GM18498 (cell line): ENCODE measurements around the gene SPAG9.
"Not testable (repeated sequence)": the region's sequence is repeated elsewhere in the genome, so short reads cannot be mapped to it uniquely, and the experiment has no call there.

Experiments
- ATAC-seq: cut with Tn5 transposase; IDR thresholded peaks from one replicate; pipeline ENCODE4 v1.9.1; 2021; ENCODE audit warnings: mild to moderate bottlenecking, moderate library complexity; ENCODE audit not compliant: unreplicated experiment

SPAG9 gene

GRCh38 chr17:51144266-51145022 lies 23.8 kb upstream of the SPAG9 start:
- no peak for ATAC-seq

GRCh38 chr17:51142597-51142996 lies 21.9 kb upstream of the SPAG9 start:
- no peak for ATAC-seq

DNA sequence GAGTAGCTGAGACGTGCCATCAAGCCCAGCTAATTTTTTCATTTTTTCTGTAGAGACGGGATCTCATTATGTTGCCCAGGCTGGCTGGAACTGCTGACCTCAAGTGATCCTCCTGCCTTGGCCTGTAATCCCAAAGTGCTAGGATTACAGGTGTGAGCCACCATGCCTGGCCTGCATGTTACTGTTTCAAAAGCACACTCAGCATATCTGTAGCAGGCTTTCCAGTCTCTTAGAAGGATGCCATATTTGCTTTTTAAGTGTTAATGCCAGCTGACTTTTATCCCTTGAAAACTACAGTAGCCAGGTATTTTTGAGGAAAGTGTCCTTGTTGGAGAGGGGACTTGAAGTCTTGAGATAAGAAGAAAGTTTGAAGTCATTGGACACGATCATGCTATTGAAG lies 15.3 kb upstream of the SPAG9 start:
- ATAC-seq, result no peak

- no peak for ATAC-seq
These were observed 12.7 kb upstream of the SPAG9 start for GRCh38 chr17:51133365-51133764.

DNA sequence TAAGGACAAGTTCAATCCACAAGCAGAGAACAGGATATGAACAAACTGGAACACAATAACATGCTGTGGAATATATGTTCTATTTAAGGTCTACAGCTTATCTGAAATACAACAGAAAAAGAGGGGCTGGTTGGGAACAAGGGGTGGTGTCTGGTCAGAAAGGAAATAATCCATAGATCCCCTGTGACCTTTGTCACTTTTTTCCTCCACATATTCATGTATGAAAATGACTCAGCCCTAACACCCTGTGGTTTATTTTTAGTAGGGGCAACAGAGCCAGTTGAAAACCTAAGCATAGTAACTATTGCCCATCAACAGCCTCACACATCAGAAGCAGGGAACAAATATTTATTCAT lies 12.3 kb upstream of the SPAG9 start:
- ATAC-seq, result peak; percentile 66

DNA sequence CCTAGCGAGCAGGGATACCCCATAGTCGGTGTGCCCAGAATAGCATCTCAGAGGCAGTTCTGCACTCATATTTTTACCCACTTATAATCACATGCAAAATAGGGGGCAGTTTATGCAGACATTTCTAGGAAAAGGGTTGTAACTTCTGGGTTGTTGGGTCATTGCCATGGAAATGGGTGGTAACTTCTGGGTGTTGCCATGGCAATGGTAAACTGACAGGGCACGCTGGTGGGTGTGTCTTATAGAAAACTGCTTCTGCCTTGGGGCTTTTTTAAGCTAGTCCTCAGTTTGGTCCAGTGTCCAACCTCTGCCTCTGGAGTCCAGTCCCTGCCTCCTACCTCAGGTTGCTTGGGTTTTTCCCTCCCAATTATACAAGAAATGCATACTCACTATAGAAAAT lies 7.4 kb upstream of the SPAG9 start:
- no peak for ATAC-seq

GRCh38 chr17:51124640-51125503 lies 4.2 kb upstream of the SPAG9 start:
- ATAC-seq, result no peak

DNA sequence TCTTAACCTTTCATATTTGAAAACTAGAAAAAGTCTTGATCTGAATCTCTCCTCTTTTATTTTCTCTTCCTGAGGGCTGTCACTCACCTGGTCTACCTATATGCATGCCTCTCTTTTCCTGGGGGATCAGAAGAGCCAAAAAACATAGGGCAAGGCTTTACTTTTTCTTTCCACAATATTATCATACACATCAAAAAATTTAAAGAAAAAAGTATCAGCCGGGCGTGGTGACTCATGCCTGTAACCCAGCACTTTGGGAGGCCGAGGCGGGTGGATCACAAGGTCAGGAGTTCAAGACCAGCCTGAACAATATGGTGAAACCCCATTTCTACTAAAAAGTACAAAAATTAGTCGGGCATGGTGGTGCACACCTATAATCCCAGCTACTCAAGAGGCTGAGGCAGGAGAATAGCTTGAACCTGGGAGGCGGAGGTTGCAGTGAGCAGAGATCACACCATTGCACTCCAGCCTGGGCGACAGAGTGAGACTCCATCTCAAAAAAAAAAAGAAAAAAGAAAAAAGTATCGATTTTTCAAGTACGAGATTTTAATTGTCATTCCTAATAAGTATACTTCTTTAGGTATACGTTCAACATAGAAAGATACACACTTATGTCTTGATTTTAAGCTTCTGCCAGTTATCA lies 1.9 kb upstream of the SPAG9 start:
- ATAC-seq, result not testable (repeated sequence)

DNA sequence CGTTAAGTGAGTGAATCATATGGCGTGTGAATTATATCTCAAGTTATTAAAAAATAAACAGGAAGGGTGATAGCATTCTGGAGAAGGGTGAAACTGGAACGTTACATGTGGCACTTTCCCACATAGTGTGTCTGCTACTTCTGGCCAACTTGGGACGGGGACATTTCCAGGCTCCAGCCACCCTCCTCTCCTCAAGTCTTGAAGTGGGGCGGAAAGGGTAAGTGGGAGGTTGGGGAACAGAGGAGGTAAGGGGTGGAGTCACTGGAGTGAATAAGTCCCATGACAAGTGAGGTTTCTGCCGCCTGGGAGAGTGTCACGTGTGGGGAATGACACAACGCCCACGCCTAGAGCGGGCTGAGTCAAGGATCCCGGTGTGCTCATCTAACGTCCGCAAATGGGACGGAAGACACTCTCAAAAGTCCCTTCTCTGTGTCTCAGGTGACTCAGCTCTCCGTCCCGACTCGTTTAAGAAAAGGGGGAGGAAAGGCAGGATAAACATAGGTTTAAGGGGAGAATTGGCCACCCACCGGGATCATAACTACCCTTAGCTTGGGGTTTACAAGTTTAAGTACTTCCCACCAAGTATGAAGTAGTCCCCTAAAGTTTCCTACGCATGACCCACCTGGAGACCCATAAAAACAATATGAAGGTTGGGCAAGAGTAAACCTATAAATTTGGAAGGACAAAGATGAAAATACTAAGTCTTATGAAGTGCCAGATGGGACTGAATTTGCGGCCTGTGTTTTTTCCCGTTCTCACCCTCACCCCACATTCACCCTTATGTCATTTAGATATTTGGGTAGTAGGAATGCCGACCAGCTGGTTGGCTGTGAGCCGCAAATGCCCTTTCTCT lies 1.2 kb upstream of the SPAG9 start:
- ATAC-seq, result peak; percentile 31

DNA sequence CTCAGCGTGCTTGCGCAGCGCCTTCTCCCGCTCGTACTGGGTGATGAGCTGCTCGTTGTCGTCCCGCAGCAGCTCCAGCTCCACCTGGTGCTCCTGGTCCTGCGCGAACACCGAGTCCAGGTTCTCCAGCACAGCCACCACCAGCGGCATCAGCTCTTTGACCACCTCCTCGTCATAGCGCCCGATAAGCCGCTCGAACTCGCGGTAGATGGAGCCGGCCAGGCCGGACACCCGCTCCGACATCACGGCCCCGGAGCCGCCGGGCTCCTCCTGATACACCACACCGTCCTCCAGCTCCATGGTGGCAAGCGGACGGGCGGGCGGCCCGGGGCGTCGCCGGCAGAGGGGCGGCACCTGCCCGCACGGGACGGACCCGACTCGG lies 320 bp downstream of the SPAG9 start:
- peak; percentile 25 for ATAC-seq

DNA sequence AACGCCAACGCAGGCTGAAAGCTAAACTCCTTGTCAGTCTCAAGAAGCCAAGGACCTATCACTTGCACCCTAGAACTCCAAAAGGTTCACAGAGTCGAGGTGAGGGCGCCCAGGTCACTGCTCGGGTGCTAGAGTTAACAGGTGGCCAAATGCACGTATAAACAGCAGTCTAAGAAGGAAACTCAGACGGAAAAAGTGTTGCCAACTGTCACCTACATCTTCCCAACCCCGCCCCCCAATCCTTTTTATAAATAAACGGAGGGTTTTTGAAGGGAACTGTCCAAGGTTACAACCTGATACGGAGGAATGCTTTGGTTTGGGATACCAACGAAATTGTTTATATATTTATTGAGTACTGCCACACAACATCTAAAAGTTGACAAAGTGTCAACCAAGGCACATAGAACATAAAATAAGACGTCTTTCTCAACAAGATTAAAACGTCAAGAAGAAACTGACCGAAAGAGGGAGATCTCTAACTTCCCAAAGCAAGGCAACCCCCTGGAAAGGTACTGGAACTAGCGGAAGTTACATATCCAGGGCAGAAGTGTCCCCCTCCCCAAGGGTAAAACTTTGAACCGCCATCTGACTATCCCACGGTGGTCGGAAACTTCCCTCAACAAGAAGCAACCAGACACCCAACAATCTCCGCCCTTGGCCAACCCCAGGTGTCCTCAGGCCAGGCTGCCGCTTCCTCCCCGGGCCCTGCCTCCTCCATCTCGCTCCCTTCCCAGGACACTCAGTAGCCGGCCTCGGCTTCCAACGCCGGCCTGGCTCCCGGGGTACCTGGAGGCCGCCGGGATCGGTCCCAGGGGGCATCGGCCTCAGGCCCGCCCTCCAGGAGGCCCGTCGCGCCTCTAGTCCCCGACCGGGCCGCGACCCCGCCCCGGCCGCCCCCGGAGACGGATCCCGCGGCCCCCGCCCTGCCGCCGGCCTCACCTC lies 982 bp downstream of the SPAG9 start:
- peak; percentile 27 for ATAC-seq

- ATAC-seq, result no peak
These were observed 2.1 kb downstream of the SPAG9 start for GRCh38 chr17:51118330-51119195.

GRCh38 chr17:51115179-51115578 lies 5.5 kb downstream of the SPAG9 start:
- ATAC-seq, result no peak

DNA sequence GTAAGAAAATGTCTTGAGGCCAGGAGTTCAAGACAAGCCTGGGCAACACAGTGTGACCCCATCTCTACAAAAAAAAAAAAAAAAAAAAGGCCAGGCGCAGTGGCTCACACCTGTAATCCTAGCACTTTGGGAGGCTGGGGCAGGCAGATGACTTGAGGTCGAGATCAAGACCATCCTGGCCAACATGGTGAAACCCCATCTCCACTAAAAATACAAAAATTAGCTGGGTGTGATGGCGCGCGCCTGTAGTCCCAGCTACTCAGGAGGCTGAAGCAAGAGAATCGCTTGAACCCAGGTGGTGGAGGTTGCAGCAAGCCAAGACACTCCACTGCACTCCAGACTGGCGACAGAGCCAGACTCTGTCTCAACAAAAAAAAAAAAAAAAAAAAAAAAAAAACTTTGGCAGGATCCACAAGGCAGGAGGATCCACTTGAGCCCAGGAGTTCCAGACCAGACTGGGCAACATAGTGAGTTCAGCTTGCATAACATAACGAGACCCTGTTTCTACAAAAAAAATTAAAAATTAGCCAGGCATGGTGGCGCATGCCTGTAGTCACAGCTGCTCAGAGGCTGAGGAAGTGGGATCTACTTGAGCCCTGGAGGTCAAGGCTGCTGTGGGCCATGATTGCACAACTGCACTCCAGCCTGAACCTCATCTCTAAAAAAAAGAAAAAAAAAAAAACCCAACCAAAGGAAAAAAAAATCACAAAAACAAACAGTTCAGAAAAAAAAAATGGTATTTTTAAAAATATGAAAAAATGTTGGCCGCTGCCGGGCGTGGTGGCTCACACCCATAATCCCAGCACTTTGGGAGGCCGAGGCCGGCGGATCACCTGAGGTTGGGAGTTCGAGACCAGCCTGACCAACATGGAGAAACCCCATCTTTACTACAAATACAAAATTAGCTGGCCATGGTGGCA lies 8.1 kb downstream of the SPAG9 start:
- not testable (repeated sequence) for ATAC-seq

DNA sequence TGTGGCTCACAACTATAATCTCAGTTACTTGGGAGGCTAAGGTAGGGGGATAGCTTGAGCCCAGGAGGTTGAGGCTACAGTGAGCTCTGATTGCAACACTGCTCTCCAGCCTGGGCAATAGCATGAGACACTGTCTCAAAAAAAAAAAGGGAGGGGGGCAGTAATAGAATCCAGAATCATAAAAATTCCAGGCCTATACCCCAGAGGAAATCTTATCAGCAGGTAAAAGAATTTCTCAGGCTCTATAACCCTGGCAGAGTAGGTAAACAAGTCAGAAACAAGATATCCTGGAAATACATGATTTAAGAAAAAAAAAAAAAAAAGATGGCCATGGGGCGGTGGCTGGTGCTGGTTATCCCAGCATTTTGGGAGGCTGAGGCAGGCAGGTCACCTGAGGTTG lies 12.9 kb downstream of the SPAG9 start:
- no peak for ATAC-seq

DNA sequence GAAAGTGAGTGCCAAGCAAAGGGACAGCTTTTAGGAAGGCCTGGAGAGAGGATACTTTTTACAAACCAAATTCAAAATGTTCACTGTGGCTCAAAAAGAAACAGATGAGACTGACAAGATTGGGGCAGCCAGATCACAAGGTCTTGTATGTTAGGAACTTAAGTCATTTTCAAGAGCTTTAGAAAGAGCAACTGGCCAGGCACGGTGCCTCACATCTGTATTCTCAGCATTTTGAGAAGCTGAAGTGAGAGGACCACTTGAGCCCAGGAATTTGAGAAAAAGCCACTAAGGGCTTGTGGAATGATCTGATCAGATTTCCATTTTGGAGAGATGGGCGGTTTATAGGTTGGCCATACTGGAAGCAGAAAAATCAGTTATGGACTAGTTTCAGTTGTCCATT lies 17.2 kb downstream of the SPAG9 start:
- ATAC-seq, result no peak

DNA sequence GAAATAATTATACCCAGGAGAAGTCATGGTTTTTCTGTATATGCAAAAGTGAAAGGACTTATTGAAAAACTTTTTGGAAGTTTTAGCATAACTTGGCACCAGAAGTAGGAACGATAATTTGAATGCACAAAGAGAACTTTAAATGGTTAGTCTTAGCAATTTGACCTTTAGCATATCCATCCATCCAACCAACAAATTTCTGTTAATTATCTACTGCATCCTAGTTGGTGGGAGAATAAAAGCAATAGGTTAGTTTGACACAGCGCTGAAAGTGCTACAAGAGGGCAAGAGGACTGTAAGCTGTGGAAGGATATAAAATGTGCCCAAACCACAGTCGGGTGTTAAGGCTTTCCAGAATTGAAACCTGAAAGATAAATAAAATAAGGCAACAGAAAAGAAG lies 17.6 kb downstream of the SPAG9 start:
- ATAC-seq, result no peak
